22Rv1 (cell line): ENCODE data around the gene TRUB1.

Experiments used
- ZFX ChIP-seq: fragments of 450-650 bp; IDR thresholded peaks from 2 replicates; pipeline ENCODE4 v1.6.1; 2017; ENCODE audit warnings: antibody characterized with exemption, borderline replicate concordance
- TF ChIP-seq, protein P1 (sequence below): fragments of 450-650 bp; IDR thresholded peaks from 2 replicates; pipeline ENCODE4 v1.5.1; 2017; ENCODE audit warnings: mild to moderate bottlenecking

DNA sequence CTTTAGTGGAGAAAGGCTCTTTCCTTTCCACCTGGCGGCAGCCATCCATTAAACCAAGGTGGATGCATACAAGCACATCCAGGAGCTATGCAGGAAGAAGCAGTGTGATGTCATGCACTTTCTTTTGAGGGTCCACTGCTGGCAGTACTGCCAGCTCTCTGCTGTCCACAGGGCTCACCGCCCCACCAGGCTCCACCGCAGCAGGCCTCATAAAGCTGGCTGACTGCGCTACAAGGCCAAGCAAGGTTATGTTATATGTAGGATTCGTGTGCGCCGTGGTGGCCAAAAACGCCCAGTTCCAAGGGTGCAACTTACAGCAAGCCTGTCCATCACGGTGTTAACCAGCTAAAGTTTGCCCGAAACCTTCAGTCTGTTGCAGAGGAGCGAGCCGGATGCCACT, 37.3 kb upstream of the TRUB1 start:
- TF ChIP-seq, protein P1, sequence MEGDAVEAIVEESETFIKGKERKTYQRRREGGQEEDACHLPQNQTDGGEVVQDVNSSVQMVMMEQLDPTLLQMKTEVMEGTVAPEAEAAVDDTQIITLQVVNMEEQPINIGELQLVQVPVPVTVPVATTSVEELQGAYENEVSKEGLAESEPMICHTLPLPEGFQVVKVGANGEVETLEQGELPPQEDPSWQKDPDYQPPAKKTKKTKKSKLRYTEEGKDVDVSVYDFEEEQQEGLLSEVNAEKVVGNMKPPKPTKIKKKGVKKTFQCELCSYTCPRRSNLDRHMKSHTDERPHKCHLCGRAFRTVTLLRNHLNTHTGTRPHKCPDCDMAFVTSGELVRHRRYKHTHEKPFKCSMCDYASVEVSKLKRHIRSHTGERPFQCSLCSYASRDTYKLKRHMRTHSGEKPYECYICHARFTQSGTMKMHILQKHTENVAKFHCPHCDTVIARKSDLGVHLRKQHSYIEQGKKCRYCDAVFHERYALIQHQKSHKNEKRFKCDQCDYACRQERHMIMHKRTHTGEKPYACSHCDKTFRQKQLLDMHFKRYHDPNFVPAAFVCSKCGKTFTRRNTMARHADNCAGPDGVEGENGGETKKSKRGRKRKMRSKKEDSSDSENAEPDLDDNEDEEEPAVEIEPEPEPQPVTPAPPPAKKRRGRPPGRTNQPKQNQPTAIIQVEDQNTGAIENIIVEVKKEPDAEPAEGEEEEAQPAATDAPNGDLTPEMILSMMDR = no peak
- TF ChIP-seq ZFX = no peak
